Forelimb muscle (tissue), 1 donor: ENCODE data around the gene HCAR2. TPM values are rescaled to one million over a fixed set of nuclear protein-coding genes. Genes with fewer than 3 reads are reported as not detected.
"Not testable (repeated sequence)": the region's sequence is repeated elsewhere in the genome, so short reads cannot be mapped to it uniquely, and the experiment has no call there.

ENCODE experiments used
- DNase-seq: peaks from one replicate; pipeline ENCODE4 v3.0.0-alpha.2; 2013; ENCODE audit warnings: low read depth
- polyA plus RNA-seq: library from polyadenylated mRNA; unstranded; fragments of 120-200 nt; gene quantifications from one replicate; pipeline ENCODE4 v1.2.1, GENCODE V29; 2013; ENCODE audit not compliant: insufficient read length

The HCAR2 gene
- polyA plus RNA-seq, 1 donor: 0.09 TPM

DNA sequence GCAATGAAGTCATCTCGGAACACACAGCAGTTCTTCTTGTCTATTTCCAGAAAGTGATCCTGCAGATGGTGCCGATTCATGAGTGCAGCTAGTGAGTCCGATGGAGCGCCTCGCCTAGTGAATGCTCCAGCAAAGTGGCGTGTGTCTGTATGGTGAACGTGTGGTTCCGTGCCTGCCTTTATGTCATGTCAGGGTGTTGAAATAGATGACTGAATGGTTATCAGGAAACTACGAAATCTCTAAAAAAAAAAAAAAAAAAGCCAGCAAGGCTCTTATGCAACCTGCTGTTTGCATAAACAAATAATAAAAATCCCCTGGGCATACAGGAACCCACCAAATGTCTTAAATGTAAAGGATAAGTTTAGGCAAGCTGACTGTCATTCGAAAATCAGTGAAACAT lies 13.5 kb upstream of the HCAR2 start, which contains the start of gene HCAR3:
TSS of gene HCAR3 (minus strand) at position 154 of the 400 bp plus-strand sequence. CDS start at position 80, 74 bp downstream.
- not testable (repeated sequence) for DNase-seq

DNA sequence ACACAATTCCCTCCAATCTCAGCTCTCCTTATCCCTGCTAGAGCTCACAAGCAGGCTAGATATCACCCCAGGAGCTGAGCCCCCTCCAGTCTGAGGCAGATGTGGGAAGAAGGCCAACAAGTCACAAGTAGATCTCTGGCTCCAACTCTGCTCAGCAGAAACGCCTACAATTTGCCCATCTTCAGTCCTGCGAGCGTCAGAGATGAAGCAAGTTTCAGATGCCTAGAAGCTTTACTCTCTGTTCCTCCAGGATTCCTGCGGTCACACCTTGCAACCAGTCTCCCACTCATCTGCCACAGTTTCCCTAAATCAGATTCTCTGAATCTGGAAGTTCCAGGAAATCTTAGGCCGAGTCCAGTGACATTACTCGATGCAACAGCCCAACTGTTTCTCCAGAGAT lies 12.1 kb upstream of the HCAR2 start:
- not testable (repeated sequence) for DNase-seq

DNA sequence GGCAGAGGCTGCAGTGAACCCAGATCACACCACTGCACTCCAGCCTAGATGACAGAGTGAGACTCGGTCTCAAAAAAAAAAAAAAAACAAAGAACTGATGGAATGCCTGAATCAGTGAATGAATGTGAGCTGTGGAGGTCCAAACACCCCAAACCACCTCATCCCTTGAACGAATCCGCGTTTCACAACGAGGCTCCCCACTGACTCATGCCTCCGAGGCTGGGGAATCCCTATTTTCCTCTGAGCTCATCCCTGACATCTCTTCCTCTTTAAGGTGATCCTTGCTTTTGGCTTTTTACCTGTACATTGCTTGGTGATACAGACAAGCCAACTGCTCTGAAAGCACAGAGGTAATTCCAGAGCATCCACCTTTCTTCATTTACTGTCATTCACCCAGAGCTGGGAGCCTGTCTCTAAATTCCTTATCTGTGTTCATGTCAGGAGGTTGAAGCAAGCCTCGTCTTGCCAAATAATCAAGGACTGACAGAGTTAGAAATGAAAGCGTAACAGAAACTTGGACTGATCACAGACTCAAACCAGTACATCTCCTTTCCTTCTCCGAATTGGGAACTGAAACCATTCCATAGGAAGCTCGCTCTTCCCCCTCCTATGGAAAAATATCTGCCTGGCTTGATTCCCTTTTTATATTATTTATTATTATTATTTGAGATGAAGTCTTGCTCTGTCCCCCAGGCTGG lies 10.5 kb upstream of the HCAR2 start:
- not testable (repeated sequence) for DNase-seq

DNA sequence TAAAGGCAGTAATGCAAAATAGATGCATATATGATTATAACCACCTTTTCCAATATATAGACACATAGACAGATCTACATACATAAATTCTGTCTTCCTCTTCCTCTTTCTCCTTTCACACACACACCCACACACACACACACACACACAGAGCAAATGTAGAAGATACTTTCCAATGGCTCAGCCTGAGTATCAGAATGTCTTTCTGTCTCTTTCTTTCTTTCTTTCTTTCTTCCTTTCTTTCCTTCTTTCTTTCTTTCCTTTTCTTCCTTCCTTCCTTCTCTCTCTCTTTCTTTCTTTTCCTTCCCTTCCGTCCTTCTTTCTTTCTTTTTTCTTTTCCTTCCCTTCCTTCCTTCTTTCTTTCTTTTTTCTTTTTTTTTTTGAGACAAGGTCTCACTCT lies 8.1 kb upstream of the HCAR2 start:
- DNase-seq: not testable (repeated sequence)

DNA sequence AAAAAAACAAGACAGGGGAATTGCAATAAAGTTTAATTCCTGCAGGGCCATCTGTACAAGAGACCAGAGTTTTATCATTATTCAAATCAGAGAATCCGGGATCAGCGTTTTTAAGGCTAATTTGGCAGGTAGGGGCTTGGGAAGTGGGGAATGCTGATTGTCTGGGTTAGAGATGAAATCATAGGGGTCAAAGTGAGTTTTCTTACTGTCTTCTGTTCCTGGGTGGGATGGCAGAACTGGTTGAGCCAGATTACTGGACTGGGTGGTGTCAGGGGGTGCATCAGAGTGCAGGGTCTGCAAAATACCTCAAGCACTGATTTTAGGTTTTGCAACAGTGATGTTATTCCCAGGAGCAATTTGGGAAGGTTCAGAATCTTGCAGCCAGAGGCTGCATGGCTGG lies 7.2 kb upstream of the HCAR2 start:
- DNase-seq: not testable (repeated sequence)

DNA sequence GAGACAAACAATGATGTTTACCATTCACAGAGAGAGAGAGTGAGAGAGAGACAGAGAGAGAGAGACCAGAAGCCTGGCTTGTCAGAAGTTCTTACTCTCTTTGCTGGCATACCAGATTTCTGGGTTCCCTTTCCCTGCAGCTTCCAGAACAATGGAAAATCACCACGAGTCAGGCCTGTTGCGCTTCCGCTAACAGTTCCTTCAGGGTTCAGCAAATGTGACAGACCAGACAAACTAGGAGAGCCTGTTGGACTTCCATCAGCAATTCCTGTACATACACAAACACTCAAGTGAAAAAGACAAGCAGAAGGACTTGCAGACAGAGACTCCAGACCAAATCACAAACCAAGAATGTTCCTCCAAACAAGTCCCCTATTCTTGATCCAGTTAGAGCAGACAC lies 6.1 kb upstream of the HCAR2 start:
- DNase-seq: not testable (repeated sequence)

DNA sequence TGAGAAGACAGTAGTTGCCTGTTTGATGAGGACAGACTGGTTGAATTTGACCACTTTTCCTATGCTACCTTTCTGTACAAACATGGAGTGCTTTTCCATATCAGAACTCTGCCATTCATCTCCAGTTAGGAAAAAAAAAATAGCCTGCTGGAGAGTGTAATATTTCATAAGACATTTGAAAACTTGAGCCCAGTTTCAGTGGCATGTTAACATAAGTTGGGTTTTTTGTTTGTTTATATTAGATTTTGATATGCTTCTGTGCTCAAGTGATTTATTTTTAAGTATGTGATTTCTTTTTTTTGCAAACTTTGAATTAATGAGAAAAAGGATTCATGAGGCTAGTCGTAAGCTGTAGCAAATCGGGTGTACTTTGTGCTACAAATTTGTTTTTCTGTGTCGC lies 684 bp upstream of the HCAR2 start:
- DNase-seq: not testable (repeated sequence)

DNA sequence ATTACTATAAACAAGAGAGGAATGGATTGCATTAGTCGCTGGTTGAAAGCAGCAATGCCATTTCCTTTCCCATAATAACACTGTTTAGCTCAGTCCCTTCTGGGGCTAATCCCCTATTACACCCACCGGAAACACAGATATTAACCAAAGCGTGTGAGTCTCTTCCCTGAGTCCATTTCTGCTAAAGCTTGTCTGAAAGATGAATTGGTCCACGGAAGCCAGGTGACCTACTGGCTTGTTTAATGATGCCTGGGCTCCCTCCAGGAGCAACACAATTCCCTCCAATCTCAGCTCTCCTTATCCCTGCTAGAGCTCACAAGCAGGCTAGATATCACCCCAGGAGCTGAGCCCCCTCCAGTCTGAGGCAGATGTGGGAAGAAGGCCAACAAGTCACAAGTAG lies 1.7 kb downstream of the HCAR2 start:
- DNase-seq: not testable (repeated sequence)

DNA sequence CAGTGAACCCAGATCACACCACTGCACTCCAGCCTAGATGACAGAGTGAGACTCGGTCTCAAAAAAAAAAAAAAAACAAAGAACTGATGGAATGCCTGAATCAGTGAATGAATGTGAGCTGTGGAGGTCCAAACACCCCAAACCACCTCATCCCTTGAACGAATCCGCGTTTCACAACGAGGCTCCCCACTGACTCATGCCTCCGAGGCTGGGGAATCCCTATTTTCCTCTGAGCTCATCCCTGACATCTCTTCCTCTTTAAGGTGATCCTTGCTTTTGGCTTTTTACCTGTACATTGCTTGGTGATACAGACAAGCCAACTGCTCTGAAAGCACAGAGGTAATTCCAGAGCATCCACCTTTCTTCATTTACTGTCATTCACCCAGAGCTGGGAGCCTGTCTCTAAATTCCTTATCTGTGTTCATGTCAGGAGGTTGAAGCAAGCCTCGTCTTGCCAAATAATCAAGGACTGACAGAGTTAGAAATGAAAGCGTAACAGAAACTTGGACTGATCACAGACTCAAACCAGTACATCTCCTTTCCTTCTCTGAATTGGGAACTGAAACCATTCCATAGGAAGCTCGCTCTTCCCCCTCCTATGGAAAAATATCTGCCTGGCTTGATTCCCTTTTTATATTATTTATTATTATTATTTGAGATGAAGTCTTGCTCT lies 3.0 kb downstream of the HCAR2 start:
- DNase-seq: not testable (repeated sequence)

DNA sequence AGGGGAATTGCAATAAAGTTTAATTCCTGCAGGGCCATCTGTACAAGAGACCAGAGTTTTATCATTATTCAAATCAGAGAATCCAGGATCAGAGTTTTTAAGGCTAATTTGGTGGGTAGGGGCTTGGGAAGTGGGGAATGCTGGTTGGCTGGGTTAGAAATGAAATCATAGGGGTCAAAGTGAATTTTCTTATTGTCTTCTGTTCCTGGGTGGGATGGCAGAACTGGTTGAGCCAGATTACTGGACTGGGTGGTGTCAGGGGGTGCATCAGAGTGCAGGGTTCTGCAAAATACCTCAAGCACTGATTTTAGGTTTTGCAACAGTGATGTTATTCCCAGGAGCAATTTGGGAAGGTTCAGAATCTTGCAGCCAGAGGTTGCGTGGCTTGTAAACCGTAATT lies 6.2 kb downstream of the HCAR2 start:
- DNase-seq: not testable (repeated sequence)

DNA sequence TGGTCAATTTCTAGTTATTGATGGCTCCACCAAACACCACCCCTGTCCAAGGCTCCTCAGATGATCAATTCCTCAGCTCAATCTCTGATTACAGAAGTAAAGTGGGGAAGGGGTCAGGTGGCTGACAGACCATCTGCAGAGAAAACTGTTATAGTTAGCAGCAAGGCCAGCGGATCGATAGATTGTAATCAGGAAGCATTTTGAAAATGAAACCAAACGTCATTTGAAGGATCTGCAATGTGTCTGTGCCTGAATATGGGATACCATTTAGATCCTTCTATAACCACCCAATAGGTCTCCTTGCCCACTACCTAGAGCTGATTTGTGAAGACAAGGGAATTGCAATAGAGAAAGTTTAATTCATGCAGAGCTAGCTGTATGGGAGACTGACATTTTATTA lies 11.6 kb downstream of the HCAR2 start:
- DNase-seq: no peak

DNA sequence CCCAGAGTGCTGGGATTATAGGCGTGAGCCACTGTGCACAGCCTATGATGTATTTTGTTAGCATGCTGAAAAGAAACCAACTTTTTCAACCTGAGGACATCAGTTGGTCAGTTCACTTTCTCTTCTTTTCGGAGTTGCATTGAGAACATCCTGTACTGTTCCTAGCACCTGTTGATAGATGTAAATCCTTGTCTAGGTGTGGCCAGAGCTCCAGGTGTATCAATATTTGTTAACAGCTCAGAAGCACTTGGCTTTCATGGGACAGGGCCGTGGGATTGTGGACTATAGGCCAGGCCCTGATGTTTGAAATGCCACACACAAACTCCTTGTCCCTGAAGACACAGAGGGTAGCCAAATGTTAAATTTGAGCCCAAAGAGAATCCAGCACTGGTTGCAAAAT lies 14.9 kb downstream of the HCAR2 start:
- DNase-seq: no peak

DNA sequence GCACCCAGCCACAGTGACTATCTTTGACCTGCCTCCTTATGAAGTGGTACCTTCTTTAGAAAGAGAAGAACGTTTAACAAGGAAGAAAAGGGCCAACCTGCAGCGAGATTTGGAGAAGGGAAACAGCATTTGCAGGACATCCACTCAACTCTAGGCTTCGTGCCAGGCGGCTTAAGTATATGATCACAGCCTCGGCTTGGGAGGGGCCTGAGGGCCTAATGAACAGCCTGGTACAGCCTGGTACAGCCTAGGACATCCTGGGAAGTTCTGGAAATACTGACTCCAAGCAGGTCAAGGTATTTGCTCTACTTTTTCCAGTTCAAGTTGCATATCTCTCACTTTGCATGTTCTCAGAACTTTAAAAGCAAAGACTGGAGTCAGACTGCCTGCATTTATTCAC lies 16.1 kb downstream of the HCAR2 start:
- DNase-seq: no peak

DNA sequence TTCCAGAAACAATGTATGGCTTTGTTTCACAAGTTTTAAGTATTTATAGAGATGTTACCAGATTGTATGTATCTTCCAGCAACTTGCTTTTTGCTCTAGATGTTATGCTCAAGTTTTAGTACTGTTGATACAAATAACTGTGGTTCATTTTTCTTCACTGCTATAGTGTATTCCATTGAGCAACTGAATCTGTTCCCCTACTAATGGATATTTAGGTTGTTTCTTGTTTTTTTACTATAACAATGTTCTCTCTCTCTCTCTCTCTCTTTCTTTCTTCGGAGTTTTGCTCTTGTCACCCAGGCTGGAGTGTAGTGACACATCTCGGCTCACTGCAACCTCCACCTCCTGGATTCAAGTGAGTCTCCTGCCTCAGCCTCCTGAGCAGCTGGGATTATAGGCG lies 16.6 kb downstream of the HCAR2 start:
- DNase-seq: no peak

DNA sequence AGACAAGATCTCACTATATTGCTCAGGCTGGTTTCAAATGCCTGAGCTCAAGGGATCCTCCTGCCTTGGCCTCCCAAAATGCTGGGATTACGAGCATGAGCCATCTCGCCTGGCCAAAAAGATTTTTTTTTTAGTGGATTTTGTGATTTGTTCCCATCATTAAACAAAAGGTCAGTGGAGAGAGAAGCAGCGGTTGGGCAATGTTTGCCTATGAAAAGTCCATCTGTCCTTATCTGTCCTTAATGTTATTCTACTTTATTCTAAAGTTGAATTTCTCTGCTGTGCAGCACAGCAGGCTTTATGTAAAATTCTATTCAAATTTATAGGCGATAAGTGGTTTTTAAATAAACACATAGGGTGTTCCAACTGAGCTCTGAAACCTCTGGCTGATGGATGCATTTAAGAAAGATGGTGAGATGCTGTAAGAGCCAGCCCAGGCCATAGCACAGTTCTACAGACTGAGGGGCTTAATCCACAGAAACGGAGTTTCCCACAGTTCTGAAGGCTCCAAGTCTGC lies 18.8 kb downstream of the HCAR2 start:
- DNase-seq: no peak

DNA sequence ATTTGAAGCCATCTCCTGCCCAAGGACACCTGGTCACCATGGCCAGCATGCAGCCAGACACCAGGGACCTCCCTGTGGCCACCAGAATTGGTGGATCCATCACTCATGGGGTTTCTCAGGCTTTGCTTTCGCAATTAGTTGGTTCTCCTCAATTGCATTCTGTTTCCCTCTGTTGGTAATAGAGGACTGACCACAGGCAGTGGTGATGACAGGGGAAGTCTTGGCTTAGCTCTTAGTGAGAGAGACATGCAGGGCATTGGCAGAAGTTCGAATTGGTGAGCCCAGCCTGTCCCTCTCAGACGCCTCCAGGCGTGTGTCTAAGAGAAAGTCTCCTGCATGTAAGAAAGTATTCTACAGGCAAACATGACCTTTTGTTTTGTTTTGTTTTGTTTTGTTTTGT lies 21.3 kb downstream of the HCAR2 start:
- no peak for DNase-seq

DNA sequence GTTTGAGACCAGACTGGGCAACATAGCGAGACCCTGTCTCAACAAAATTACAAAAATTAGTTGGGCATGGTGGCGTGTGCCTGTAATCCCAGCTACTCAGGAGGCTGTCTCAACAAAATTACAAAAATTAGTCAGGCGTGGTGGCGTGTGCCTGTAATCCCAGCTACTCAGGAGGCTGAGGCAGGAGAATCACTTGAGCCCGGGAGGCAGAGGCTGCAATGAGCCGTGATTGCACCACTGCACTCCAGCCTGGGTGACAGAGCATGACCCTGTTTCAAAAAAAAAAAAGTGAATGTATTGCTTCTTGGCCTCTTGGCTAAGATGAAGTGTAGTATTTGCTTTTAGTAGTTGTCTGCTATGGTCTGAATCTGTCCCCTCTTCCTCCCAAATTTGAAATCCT lies 22.2 kb downstream of the HCAR2 start:
- DNase-seq: not testable (repeated sequence)

DNA sequence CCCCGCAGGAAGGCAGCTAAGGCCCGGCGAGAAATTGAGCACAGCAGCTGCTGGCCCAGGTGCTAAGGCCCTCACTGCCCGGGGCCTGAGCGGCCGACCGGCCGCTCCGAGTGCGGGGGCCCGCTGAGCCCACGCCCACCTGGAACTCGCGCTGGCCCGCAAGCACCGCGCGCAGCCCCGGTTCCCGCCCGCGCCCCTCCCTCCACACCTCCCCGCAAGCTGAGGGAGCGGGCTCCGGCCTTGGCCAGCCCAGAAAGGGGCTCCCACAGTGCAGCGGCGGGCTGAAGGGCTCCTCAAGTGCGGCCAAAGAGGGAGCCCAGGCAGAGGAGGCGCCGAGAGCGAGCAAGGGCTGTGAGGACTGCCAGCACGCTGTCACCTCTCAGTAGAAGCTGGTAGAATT lies 26.4 kb downstream of the HCAR2 start:
- DNase-seq: not testable (repeated sequence)

DNA sequence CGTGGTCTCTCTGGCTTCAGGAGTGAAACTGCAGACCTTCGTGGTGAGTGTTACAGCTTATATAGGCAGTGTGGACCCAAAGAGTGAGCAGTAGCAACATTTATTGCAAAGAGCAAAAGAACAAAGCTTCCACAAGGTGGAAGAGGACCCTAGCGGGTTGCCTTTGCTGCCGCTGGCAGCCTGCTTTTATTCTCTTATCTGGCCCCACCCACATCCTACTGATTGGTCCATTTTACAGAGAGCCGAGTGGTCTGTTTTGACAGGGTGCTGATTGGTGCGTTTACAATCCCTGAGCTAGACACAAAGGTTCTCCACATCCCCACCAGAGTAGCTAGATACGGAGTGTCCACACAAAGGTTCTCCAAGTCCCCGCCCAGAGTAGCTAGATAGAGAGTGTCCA lies 27.1 kb downstream of the HCAR2 start:
- DNase-seq: not testable (repeated sequence)

DNA sequence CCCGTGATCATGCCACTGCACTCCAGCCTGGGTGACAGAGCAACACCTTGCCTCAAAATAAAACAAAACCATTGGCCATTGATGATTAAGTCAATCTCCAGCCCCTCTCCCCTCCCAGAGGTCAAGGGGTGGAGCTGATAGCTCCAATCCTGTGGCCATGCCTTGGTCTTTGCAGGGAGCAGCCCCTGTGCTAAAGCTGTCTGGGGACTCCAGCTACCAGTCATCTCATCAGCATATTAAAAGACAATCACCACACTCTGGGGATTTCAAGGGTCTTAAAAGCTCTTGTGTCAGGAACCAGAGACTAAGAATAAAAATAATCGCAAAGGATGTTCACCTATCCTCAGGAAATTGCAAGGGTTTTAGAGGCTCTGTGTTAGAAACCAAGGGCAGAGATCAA lies 30.6 kb downstream of the HCAR2 start:
- no peak for DNase-seq

DNA sequence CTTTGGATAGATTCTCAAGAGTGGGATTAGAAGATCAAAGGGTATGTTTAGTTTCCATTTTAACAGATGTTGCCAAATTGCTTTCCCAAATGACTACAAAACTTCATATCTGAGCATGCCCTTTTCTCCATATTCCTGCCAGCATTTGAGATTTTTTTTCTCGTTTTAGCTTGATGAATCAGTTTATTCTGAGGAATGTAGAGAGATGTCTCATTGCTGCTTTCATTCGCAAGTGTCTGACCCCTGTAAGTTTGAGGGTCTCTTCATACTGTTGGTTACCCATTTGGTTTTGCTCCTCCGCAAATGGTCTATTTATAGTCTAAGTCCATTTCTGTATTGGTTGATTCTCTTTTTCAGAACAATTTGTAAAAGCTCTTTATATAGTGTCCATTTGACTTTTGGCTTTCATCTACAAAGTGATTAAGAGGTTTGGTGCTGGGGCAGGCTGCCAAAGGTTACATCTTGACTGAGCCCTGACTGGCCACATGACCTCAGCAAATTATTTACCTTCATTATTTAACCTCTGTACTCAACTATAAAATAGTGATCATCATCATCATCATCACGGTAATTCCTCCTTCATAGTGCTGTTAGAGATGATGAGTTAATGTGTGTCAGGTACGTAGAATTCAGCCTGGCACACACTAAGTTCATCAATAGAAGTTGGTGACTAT lies 33.6 kb downstream of the HCAR2 start:
- DNase-seq: no peak

DNA sequence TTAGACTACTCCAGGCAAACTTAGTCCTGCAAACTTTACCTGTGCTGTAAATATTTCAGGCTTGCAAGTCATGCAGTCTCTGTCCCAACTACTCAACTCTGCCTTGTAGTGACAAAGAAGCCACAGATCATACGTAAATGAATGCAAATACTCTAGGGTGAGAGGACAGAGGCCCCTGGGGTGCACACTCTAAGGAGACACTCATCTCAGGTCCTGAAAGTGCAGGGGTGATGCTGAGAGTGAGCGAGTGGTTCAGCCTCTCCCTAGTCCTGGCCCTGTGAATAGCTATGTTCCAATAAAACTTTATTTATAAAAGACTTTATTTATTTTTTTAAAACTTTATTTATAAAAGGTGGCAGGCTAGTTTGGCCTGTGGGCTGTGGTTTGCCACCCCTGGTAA lies 34.9 kb downstream of the HCAR2 start:
- DNase-seq: no peak

DNA sequence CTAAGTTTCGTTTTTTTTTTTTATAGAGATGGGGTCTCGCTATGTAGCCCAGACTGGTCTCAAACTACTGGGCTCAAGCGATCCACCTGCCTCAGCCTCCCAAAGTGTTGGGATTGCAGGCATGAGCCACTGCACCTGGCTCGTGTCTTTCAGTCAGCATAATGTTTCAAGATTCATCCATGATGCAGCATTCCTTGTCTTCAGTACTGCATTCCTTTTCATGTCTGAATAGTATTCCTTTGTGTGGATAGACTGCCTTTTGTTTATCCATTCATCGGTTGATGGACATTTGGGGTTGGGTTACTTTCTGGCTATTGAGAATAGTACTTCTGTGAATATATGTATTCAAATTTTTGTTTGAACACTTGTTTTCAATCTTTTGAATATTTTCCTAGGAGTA lies 37.4 kb downstream of the HCAR2 start:
- DNase-seq: no peak
